ENCODE data around the gene ADAMTS8.

Gene ADAMTS8

GRCh38 chr11:130397780-130398179 lies 30.6 kb downstream of the ADAMTS8 start:
- DNase-seq (ENCODE audit: low read depth), result no peak

GRCh38 chr11:130396965-130397364 lies 31.4 kb downstream of the ADAMTS8 start:
- DNase-seq (ENCODE audit: low read depth), result no peak

- no peak for DNase-seq (ENCODE audit: low read depth)
These were observed 33.8 kb downstream of the ADAMTS8 start for GRCh38 chr11:130394615-130395014.

GRCh38 chr11:130391711-130392110 lies 36.7 kb downstream of the ADAMTS8 start:
- no peak for DNase-seq (ENCODE audit: low read depth)

GRCh38 chr11:130390071-130390758 lies 38.2 kb downstream of the ADAMTS8 start:
- no peak for DNase-seq (ENCODE audit: low read depth)

- DNase-seq (ENCODE audit: low read depth), result no peak
These were observed 39.0 kb downstream of the ADAMTS8 start for GRCh38 chr11:130389335-130389935.

- DNase-seq (ENCODE audit: low read depth), result no peak
These were observed 39.7 kb downstream of the ADAMTS8 start for GRCh38 chr11:130388607-130389205.

- DNase-seq (ENCODE audit: low read depth), result no peak
These were observed 42.4 kb downstream of the ADAMTS8 start for GRCh38 chr11:130386056-130386455.

- no peak for DNase-seq (ENCODE audit: low read depth)
These were observed 44.8 kb downstream of the ADAMTS8 start for GRCh38 chr11:130383344-130384211.

- no peak for DNase-seq (ENCODE audit: low read depth)
These were observed 47.1 kb downstream of the ADAMTS8 start for GRCh38 chr11:130381317-130381716.

- DNase-seq (ENCODE audit: low read depth), result no peak
These were observed 47.6 kb downstream of the ADAMTS8 start for GRCh38 chr11:130380778-130381177.

GRCh38 chr11:130379276-130379675 lies 49.1 kb downstream of the ADAMTS8 start:
- no peak for DNase-seq (ENCODE audit: low read depth)

- no peak for DNase-seq (ENCODE audit: low read depth)
These were observed 57.4 kb downstream of the ADAMTS8 start for GRCh38 chr11:130370845-130371590.

GRCh38 chr11:130369713-130370112 lies 58.7 kb downstream of the ADAMTS8 start:
- no peak for DNase-seq (ENCODE audit: low read depth)

GRCh38 chr11:130369141-130369691 lies 59.2 kb downstream of the ADAMTS8 start:
- no peak for DNase-seq (ENCODE audit: low read depth)

GRCh38 chr11:130359419-130359818 lies 69.0 kb downstream of the ADAMTS8 start:
- no peak for DNase-seq (ENCODE audit: low read depth)

- no peak for DNase-seq (ENCODE audit: low read depth)
These were observed 70.0 kb downstream of the ADAMTS8 start for GRCh38 chr11:130358398-130358797.
